ENCODE data around the gene ABHD3. TPM values are rescaled to one million over a fixed set of nuclear protein-coding genes. Genes with fewer than 3 reads are reported as not detected.
A peak's percentile ranks its signal among the peaks of the same experiment; 100 is the strongest.
"Not testable (repeated sequence)": the region's sequence is repeated elsewhere in the genome, so short reads cannot be mapped to it uniquely, and the experiment has no call there.

The ABHD3 gene
- total and polyA plus RNA-seq, 8 donors, result 6.0 to 20.9 (median 7.5) TPM

DNA sequence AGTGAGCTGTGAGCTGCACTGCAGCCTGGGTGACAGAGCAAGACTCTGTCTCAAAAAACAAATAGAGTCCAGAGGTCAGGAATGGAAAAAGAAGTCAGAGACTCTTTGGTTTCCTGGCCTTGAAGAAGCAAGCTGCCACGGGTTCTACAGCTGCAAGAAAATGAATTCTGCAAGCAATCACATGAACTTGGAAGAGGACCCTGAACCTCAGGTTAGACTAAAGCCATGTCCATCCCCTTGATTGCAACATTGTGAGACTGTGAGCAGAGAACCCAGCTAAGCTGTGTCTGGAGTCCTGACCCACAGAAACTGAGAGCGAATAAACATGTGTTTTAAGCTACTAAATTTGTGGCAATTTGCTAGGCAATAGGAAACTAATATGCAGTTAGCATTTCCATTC lies 23.1 kb upstream of the ABHD3 start:
- FAIRE-seq (no peak), ATAC-seq (no peak)
- intact Hi-C loops (cut with DNase I), result no loop called here

DNA sequence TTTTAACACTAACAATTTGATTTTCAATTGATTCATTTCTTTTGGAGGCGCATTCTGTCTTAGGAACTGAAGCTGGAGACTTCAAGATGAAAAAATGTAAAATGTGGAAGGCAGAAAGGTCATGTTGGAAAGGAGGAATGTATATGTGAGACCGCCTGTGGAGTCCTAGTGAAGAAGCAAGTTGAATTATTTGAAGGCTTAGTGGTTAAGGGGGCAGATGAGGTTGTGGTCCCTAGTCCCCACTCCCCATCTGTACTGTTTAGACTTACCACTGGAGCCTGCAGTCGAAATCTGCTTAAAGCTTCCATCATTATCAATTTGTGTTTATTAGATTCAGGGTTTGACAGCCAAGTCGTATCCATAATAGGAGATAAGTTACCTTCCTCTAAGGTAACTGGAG lies 20.6 kb upstream of the ABHD3 start:
- Histone ChIP-seq H3K4me3 (no peak overlapping the region), H3K36me3 (no peaks in the 10 kb centered on the region), H3K4me1 (no peaks in the 10 kb centered on the region), H3K9me3 (no peaks in the 10 kb centered on the region), H3K27me3 (no peaks in the 10 kb centered on the region), H3K27ac (no peak overlapping the region)
- intact Hi-C loops (cut with DNase I), result no loop called here
- WGBS, 2 donors, result 77 to 88% methylated on average over 4 of the region's 4 CpGs
- DNase-seq (no peak), ATAC-seq (no peak), FAIRE-seq (no peak)
- TF ChIP-seq, protein P1, sequence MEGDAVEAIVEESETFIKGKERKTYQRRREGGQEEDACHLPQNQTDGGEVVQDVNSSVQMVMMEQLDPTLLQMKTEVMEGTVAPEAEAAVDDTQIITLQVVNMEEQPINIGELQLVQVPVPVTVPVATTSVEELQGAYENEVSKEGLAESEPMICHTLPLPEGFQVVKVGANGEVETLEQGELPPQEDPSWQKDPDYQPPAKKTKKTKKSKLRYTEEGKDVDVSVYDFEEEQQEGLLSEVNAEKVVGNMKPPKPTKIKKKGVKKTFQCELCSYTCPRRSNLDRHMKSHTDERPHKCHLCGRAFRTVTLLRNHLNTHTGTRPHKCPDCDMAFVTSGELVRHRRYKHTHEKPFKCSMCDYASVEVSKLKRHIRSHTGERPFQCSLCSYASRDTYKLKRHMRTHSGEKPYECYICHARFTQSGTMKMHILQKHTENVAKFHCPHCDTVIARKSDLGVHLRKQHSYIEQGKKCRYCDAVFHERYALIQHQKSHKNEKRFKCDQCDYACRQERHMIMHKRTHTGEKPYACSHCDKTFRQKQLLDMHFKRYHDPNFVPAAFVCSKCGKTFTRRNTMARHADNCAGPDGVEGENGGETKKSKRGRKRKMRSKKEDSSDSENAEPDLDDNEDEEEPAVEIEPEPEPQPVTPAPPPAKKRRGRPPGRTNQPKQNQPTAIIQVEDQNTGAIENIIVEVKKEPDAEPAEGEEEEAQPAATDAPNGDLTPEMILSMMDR (IDR thresholded peaks at IDR 0.05), result no peak

More for the DNA sequence above, 23.1 kb upstream of the ABHD3 start:
- TF ChIP-seq, protein P1 (IDR thresholded peaks at IDR 0.05), result no peak
- 59 to 69% methylated on average over 2 of the region's 2 CpGs for WGBS, 2 donors
- Histone ChIP-seq H3K36me3 (no peaks in the 10 kb centered on the region), H3K4me3 (no peak overlapping the region), H3K27ac (no peak overlapping the region), H3K27me3 (no peaks in the 10 kb centered on the region), H3K9me3 (no peaks in the 10 kb centered on the region), H3K4me1 (no peaks in the 10 kb centered on the region)
- DNase-seq, result no peak

DNA sequence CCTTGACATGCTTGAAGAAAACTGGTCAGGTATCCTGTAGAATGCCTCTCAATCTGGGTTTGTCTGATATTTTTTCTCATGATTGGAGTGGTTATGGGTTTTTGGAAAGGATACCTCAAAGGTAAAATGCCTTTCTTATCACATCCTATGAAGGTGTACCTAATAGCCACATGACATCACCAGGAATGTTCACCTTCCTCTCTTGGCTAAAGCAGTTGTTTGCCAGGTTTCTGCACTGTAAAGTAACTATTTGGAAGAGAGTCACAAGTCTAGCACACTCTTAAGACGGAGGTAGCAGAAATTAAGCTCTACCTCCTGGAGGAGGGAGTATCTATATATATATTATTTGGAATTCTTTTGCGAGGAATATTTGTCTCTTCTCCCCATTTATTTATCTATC lies 18.1 kb upstream of the ABHD3 start:
- Histone ChIP-seq H3K27me3 (no peaks in the 10 kb centered on the region), H3K9me3 (no peaks in the 10 kb centered on the region), H3K27ac (no peak overlapping the region), H3K36me3 (no peaks in the 10 kb centered on the region), H3K4me1 (no peaks in the 10 kb centered on the region), H3K4me3 (no peak overlapping the region)
- no peak for FAIRE-seq
- ATAC-seq, result peak in 1 of 4 donors; percentile 39
- intact Hi-C loops (cut with DNase I), result no loop called here
- TF ChIP-seq, protein P1 (IDR thresholded peaks at IDR 0.05), result no peak
- WGBS, 2 donors, result 78 to 85% methylated on average over 2 of the region's 2 CpGs
- DNase-seq, result no peak

DNA sequence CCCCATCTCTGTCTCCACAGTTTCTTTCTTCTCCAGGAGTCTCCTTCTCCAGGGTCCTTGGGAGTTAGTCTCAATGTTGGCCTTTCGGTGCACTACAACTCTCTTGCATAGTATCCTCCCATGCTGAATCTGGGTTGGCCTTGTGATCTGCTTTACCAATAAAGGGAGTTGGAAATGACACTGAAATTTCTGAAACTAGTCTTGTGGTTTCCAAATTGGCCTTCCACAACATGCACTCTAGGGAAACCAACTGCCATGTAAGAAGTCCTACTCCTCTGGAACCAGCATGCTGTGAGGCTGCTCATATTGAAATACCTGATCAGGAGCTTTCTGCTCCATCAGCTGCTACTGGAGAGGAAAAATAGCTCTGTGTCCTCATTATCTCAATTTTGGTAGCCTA lies 9.9 kb upstream of the ABHD3 start:
- intact Hi-C loops (cut with DNase I), result no loop called here
- Histone ChIP-seq H3K4me3 (no peak overlapping the region), H3K27ac (no peak overlapping the region), H3K9me3 (no peaks in the 10 kb centered on the region), H3K4me1 (no peaks in the 10 kb centered on the region), H3K36me3 (no peaks in the 10 kb centered on the region), H3K27me3 (no peaks in the 10 kb centered on the region)
- WGBS, 2 donors, result 95 to 98% methylated on average over 1 of the region's 1 CpG
- FAIRE-seq (no peak), DNase-seq (no peak), ATAC-seq (no peak)
- TF ChIP-seq, protein P1 (IDR thresholded peaks at IDR 0.05), result no peak

DNA sequence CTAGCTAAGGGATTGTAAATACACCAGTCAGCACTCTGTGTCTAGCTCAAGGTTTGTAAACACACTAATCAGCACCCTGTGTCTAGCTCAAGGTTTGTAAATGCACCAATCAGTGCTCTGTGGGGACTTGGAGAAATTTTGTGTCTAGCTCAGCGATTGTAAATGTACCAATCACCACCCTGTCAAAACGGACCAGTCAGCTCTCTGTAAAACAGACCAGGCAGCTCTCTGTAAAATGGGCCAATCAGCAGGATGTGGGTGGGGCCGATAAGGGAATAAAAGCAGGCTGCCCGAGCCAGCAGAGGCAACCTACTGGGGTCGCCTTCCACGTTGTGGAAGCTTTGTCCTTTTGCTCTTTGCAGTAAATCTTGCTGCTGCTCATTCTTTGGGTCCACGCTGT lies 2.6 kb upstream of the ABHD3 start:
- H3K4me3 ChIP-seq; H3K9me3 ChIP-seq; intact Hi-C loops (cut with DNase I); H3K4me1 ChIP-seq; FAIRE-seq; H3K27me3 ChIP-seq; H3K27ac ChIP-seq; ATAC-seq; DNase-seq; H3K36me3 ChIP-seq: not testable (repeated sequence)
- WGBS, 2 donors, result 76 to 78% methylated on average over 7 of the region's 7 CpGs
